ENCODE measurements around the gene GGACT. TPM values are rescaled to one million over a fixed set of nuclear protein-coding genes. Genes with fewer than 3 reads are reported as not detected.

GGACT gene
- total and polyA plus RNA-seq, 2 of the 8 experiments (the other 6 are each of a cell fraction or from before 2014, with no cell fraction given): 1.1 to 1.5 TPM

GRCh38 chr13:100533588-100534041 lies 55.0 kb downstream of the GGACT start (continued):
- TF ChIP-seq JUND (IDR thresholded peaks at IDR 0.05; ENCODE audit: low read length) (no peak), YY1 (IDR thresholded peaks at IDR 0.05; ENCODE audit: low read depth, low read length) (no peak), CBX5 (IDR thresholded peaks at IDR 0.05; ENCODE audit: low read depth, low read length) (no peak)

Measured in H1 (cell line).